Measurements from ENCODE around the gene RIMBP2.

RIMBP2 gene

DNA sequence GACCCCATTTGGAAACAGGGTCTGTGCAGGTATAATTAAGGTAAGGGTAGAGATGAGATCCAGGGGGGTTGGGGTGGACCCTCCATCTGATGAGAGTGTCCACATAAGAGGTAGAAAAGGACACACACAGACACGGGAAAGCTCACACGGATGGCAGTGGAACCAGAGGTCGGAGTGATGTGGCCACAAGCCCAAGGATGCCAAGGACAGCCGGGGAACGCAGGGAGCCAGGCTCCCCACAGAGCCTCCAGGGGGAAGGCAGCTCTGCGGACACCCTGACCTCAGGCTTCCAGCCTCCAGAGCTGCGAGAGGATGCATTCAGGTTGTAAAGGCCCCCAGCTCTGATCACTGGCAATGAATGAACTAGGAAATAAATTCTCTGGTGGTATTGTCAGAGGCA is 33.0 kb downstream of the RIMBP2 start:
- TF ChIP-seq MYC (IDR thresholded peaks at IDR 0.05; ENCODE audit: low read depth, low read length) (no peak), POLR2A (IDR thresholded peaks at IDR 0.05; ENCODE audit: extremely low read depth, insufficient read length) (no peak), MAX (IDR thresholded peaks at IDR 0.05; ENCODE audit: low read depth, low read length) (no peak), CTCF (IDR thresholded peaks at IDR 0.05; ENCODE audit: low read depth, low read length) (no peak)
- no peak overlapping the region for H3K4me3 ChIP-seq (ENCODE audit: low read depth, low read length)
- DNase-seq (ENCODE audit: low read depth), result no peak

DNA sequence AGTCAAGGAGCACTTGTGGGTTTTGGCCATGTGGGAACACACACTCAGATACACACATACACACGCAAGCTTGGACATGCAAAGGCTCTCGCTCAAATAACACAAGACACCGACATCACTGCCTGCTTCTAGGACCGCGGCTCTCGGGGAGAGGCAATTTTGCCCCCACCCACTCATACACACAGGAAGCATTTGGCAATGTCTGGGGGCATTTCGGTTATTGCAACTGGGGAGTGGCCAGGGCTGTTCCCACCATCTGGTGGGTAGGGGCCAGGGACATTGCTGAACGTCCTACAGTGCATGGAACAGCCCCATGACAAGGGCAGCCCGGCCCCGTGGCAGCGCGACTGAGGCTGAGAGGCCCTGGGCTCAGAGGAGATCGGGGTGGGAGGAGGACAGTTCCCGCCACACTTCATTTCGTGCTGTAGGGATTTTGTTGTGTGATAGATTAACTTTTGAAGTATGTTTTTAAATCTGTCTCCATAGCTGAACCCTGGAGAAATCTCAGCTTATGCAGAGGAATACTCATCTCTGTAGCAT is 35.6 kb downstream of the RIMBP2 start:
- DNase-seq (ENCODE audit: low read depth), result peak; percentile 58
- H3K4me3 ChIP-seq (ENCODE audit: low read depth, low read length), result no peak overlapping the region
- TF ChIP-seq MAX (IDR thresholded peaks at IDR 0.05; ENCODE audit: low read depth, low read length), result no peak

DNA sequence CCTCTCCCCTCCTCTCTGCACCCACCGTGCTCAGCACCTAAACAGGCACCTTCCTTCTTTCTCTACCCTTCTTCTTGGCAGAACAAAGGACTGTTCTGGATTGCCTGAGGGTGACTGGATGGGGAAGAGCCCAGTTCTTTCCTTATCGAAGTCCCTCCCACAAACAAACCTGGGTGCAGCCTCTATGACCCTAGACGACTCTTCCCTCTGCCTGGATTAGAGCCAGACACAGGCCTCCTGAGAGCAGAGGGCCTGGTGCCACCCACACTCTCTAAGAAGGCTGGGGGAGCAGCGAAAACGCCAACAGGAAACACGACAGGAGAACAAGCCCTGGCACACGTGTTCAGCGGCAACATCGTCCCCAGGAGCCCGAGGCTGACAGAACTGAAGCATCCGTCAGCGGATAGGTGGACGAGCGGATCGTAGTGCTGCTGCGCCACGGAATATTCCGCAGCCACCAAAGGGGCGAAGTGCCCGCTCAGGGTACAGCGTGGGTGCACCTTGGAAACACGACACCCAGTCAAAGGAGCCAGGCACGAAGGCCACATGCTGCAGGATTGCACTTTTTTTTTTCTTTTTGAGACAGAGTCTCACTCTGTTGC is 38.0 kb downstream of the RIMBP2 start:
- DNase-seq (ENCODE audit: low read depth), result no peak
- no peak for TF ChIP-seq MYC (IDR thresholded peaks at IDR 0.05; ENCODE audit: low read depth, low read length)
- TF ChIP-seq POLR2A (IDR thresholded peaks at IDR 0.05; ENCODE audit: extremely low read depth, insufficient read length), result no peak
- no peak for TF ChIP-seq MAX (IDR thresholded peaks at IDR 0.05; ENCODE audit: low read depth, low read length)
- TF ChIP-seq CTCF (IDR thresholded peaks at IDR 0.05; ENCODE audit: low read depth, low read length), result no peak

GRCh38 chr12:130675791-130676190 is 40.3 kb downstream of the RIMBP2 start:
- TF ChIP-seq POLR2A (IDR thresholded peaks at IDR 0.05; ENCODE audit: extremely low read depth, insufficient read length), result no peak
- no peak for TF ChIP-seq CTCF (IDR thresholded peaks at IDR 0.05; ENCODE audit: low read depth, low read length)
- no peak for TF ChIP-seq MAX (IDR thresholded peaks at IDR 0.05; ENCODE audit: low read depth, low read length)
- TF ChIP-seq MYC (IDR thresholded peaks at IDR 0.05; ENCODE audit: low read depth, low read length), result no peak
- no peak overlapping the region for H3K4me3 ChIP-seq (ENCODE audit: low read depth, low read length)
- no peak for DNase-seq (ENCODE audit: low read depth)

More for the DNA sequence above, 38.0 kb downstream of the RIMBP2 start:
- H3K4me3 ChIP-seq (ENCODE audit: low read depth, low read length), result no peak overlapping the region

- DNase-seq (ENCODE audit: low read depth), result no peak
- H3K4me3 ChIP-seq (ENCODE audit: low read depth, low read length), result no peak overlapping the region
- TF ChIP-seq MYC (IDR thresholded peaks at IDR 0.05; ENCODE audit: low read depth, low read length), result no peak
Measured at GRCh38 chr12:130675121-130675520, 41.0 kb downstream of the RIMBP2 start.

- no peak overlapping the region for H3K4me3 ChIP-seq (ENCODE audit: low read depth, low read length)
- TF ChIP-seq MYC (IDR thresholded peaks at IDR 0.05; ENCODE audit: low read depth, low read length), result no peak
- TF ChIP-seq CTCF (IDR thresholded peaks at IDR 0.05; ENCODE audit: low read depth, low read length), result no peak
- no peak for TF ChIP-seq MAX (IDR thresholded peaks at IDR 0.05; ENCODE audit: low read depth, low read length)
- no peak for TF ChIP-seq POLR2A (IDR thresholded peaks at IDR 0.05; ENCODE audit: extremely low read depth, insufficient read length)
- no peak for DNase-seq (ENCODE audit: low read depth)
Measured at GRCh38 chr12:130674676-130675075, 41.4 kb downstream of the RIMBP2 start.
